SU-DHL-6 (cell line): ENCODE data around the gene ITGA8.
"Not testable (repeated sequence)": the region's sequence is repeated elsewhere in the genome, so short reads cannot be mapped to it uniquely, and the experiment has no call there.

Experiments
- H2AFZ ChIP-seq: fragments of 200-600 bp; sonication (generic); 2 replicates; pipeline ENCODE4 v1.6.1; 2014; ENCODE audit warnings: low read depth, mild to moderate bottlenecking, moderate library complexity, mixed read lengths, antibody characterized with exemption, low read length; ENCODE audit not compliant: severe bottlenecking
- H3F3A ChIP-seq: fragments of 200-600 bp; shearing (Covaris generic); 2 replicates; pipeline ENCODE4 v1.6.0; 2016; ENCODE audit warnings: antibody characterized with exemption, mild to moderate bottlenecking; ENCODE audit not compliant: insufficient read depth
- H3K27ac ChIP-seq: fragments of 200-600 bp; sonication (generic); 2 replicates; pipeline ENCODE4 v1.5.1; 2016; ENCODE audit warnings: low read depth, mild to moderate bottlenecking, low read length, moderate library complexity, mixed read lengths
- H3K27me3 ChIP-seq: fragments of 200-600 bp; sonication (generic), shearing (Covaris generic); 2 replicates; pipeline ENCODE4 v1.6.0; 2014; ENCODE audit warnings: mild to moderate bottlenecking, low read length
- H3K36me3 ChIP-seq: fragments of 200-600 bp; sonication (generic); 2 replicates; pipeline ENCODE4 v1.6.1; 2014; ENCODE audit warnings: mild to moderate bottlenecking, low read length, mixed read lengths
- H3K4me2 ChIP-seq: fragments of 300-600, 200-600 bp; shearing (Covaris generic), sonication (generic); 2 replicates; pipeline ENCODE4 v1.6.0; 2014; ENCODE audit warnings: low read length, low read depth, mild to moderate bottlenecking; ENCODE audit not compliant: poor library complexity, severe bottlenecking
- H3K4me3 ChIP-seq: fragments of 200-600 bp; sonication (generic); 2 replicates; pipeline ENCODE4 v1.5.1; 2014; ENCODE audit warnings: antibody characterized with exemption, low read length, mild to moderate bottlenecking, mixed read lengths; ENCODE audit not compliant: insufficient read depth, poor library complexity, severe bottlenecking
- H3K79me2 ChIP-seq: fragments of 200-600 bp; sonication (generic); 2 replicates; pipeline ENCODE4 v1.6.1; 2014; ENCODE audit warnings: mild to moderate bottlenecking, low read length, moderate library complexity; ENCODE audit not compliant: insufficient read depth
- H3K9ac ChIP-seq: fragments of 200-600 bp; sonication (generic); 2 replicates; pipeline ENCODE4 v1.7.0; 2014; ENCODE audit warnings: mild to moderate bottlenecking, low read length
- H3K9me2 ChIP-seq: fragments of 200-600 bp; sonication (generic); replicated peaks from 2 replicates; pipeline ENCODE4 v1.6.1; 2014; ENCODE audit warnings: low read length; ENCODE audit not compliant: insufficient read depth
- H3K9me3 ChIP-seq: fragments of 200-600 bp; sonication (generic); 2 replicates; pipeline ENCODE4 v1.6.1; 2014; ENCODE audit warnings: low read length, mixed read lengths; ENCODE audit not compliant: insufficient read depth
- H4K20me1 ChIP-seq: fragments of 200-600 bp; sonication (generic); 2 replicates; pipeline ENCODE4 v1.6.1; 2014; ENCODE audit warnings: low read depth, mild to moderate bottlenecking, antibody characterized with exemption, low read length, moderate library complexity, mixed read lengths
- EZH2phosphoT487 ChIP-seq: fragments of 200-600 bp; sonication (generic), shearing (Covaris generic); conservative IDR thresholded peaks from 2 replicates; pipeline ENCODE4 v1.6.1; 2018; ENCODE audit warnings: mild to moderate bottlenecking, antibody characterized with exemption, low read length, moderate library complexity, mixed read lengths
- TF ChIP-seq, protein P1 (sequence below): fragments of 200-600 bp; sonication (generic); IDR thresholded peaks from one replicate; pipeline ENCODE4 v1.5.1; 2017; ENCODE audit warnings: antibody characterized with exemption, mild to moderate bottlenecking, low read length, moderate library complexity; ENCODE audit not compliant: insufficient read depth, poor library complexity, severe bottlenecking

The ITGA8 gene

DNA sequence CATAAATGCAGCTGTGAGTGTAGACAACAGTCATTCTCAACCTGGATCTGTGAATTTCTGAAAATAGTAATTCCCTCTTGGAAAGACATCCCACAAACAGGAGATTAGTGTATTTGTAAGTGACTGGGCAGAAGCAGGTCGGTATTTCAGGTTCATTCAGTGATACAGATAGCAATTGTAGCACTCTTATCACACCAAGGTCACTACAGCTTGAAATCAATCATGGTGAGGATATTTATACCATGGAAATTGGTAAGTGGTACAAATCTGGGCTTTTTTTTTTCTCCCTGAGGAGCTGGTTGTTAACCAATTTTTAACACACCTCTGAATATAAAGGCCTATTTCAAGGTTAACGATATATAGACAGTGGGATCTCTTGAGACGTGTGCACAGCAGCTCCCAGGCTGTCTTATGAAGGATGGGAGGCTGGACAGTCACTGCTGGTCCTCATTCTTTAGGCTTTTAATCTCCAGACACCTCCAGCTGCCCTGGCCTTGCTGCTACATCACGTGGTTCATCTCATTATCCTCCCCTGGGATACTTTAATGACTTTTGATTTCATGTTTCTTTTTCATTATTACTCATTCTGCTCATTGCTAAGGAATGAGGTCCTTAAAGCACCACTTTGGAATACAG lies 87.1 kb downstream of the ITGA8 start:
- H3K27me3 ChIP-seq = no peaks in the 10 kb centered on the region

DNA sequence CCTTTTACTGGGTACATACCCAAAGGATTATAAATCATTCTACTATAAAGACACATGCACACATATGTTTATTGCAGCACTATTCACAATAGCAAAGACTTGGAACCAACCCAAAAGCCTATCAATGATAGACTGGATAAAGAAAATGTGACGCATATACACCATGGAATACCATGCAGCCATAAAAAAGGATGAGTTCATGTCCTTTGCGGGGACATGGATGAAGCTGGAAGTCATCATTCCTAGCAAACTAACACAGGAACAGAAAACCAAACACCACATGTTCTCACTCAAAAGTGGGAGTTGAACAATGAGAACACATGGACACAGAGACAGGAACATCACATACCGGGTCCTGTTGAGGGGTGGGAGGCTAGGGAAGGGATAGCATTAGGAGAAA lies 88.5 kb downstream of the ITGA8 start:
- H3K9me2 ChIP-seq, H3K4me3 ChIP-seq, H3K4me2 ChIP-seq, H4K20me1 ChIP-seq, H3F3A ChIP-seq, H2AFZ ChIP-seq, H3K9me3 ChIP-seq, H3K27ac ChIP-seq, H3K27me3 ChIP-seq, H3K9ac ChIP-seq, H3K79me2 ChIP-seq, H3K36me3 ChIP-seq: not testable (repeated sequence)

More for the DNA sequence above, 87.1 kb downstream of the ITGA8 start:
- no peaks in the 10 kb centered on the region for H3K9me2 ChIP-seq
- TF ChIP-seq, protein P1, sequence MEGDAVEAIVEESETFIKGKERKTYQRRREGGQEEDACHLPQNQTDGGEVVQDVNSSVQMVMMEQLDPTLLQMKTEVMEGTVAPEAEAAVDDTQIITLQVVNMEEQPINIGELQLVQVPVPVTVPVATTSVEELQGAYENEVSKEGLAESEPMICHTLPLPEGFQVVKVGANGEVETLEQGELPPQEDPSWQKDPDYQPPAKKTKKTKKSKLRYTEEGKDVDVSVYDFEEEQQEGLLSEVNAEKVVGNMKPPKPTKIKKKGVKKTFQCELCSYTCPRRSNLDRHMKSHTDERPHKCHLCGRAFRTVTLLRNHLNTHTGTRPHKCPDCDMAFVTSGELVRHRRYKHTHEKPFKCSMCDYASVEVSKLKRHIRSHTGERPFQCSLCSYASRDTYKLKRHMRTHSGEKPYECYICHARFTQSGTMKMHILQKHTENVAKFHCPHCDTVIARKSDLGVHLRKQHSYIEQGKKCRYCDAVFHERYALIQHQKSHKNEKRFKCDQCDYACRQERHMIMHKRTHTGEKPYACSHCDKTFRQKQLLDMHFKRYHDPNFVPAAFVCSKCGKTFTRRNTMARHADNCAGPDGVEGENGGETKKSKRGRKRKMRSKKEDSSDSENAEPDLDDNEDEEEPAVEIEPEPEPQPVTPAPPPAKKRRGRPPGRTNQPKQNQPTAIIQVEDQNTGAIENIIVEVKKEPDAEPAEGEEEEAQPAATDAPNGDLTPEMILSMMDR = no peak
- TF ChIP-seq EZH2phosphoT487 = no peak
- no peaks in the 10 kb centered on the region for H3K36me3 ChIP-seq
- no peak overlapping the region for H2AFZ ChIP-seq
- H3K9ac ChIP-seq = no peak overlapping the region
- no peak overlapping the region for H3K27ac ChIP-seq
- H3K9me3 ChIP-seq = no peaks in the 10 kb centered on the region
- H3K79me2 ChIP-seq = no peaks in the 10 kb centered on the region
- H4K20me1 ChIP-seq = no peaks in the 10 kb centered on the region
- no peak overlapping the region for H3K4me3 ChIP-seq
- H3K4me2 ChIP-seq = no peak overlapping the region
- no peaks in the 10 kb centered on the region for H3F3A ChIP-seq

DNA sequence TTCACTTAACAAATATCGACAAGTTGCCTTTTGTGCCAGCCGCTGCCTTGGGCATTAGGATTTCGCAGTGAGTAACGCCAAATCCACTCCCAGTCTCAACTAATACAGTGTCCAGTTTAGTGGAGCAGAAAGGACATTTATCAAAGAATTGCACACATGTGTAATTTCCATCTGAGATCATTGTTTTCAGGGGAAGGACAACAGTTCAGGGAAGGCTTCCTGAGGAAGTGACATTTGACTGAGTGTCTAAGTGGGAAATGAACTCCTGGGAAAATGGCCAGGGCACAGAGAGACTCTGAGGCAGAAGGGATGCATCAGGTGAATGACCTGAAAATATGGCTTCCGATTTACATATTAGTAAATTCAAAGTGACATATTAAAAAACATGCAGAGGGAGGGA lies 89.4 kb downstream of the ITGA8 start:
- Histone ChIP-seq H3K27ac (no peak overlapping the region), H3K9me3 (no peaks in the 10 kb centered on the region), H3K4me2 (no peak overlapping the region), H2AFZ (no peak overlapping the region), H3K9me2 (no peaks in the 10 kb centered on the region; the same call in 1 of the 2 replicates), H3K9ac (no peak overlapping the region), H3K36me3 (no peaks in the 10 kb centered on the region), H4K20me1 (no peaks in the 10 kb centered on the region), H3K79me2 (no peaks in the 10 kb centered on the region), H3K27me3 (no peaks in the 10 kb centered on the region), H3F3A (no peaks in the 10 kb centered on the region), H3K4me3 (no peak overlapping the region)
- TF ChIP-seq EZH2phosphoT487 = no peak
- TF ChIP-seq, protein P1 = no peak

DNA sequence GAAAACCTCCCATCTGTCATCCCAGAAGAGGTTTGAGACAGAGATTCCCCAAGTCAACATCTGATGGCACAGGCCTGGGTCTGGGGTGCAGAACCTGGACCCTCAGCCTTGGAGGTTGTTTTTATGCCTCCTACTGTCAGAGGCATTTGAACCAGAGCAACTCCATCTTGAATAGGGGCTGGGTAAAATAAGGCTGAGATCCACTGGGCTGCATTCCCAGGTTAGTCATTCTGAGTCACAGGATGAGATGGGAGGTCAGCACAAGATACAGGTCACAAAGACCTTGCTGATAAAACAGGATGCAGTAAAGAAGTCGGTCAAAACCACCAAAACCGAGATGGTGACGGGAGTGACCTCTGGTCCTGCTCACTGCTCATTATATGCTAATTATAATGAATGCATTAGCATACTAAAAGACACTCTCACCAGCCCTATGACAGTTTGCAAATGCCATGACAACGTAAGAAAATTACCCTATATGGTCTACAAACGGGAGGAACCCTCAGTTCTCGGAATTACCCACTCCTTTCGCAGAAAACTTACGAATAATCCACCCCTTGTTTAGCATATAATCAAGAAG lies 92.0 kb downstream of the ITGA8 start:
- no peaks in the 10 kb centered on the region; the same call in 1 of the 2 replicates for H3K9me2 ChIP-seq
- H3K36me3 ChIP-seq = no peaks in the 10 kb centered on the region
- H3F3A ChIP-seq = no peaks in the 10 kb centered on the region
- no peaks in the 10 kb centered on the region for H3K9me3 ChIP-seq
- no peak overlapping the region for H3K4me2 ChIP-seq
- H3K27me3 ChIP-seq = no peaks in the 10 kb centered on the region
- H2AFZ ChIP-seq = no peak overlapping the region
- H3K4me3 ChIP-seq = no peak overlapping the region
- H3K79me2 ChIP-seq = no peaks in the 10 kb centered on the region
- TF ChIP-seq, protein P1 = no peak
- no peak for TF ChIP-seq EZH2phosphoT487
- no peak overlapping the region for H3K27ac ChIP-seq
- H4K20me1 ChIP-seq = no peaks in the 10 kb centered on the region
- H3K9ac ChIP-seq = no peak overlapping the region
